HL-60 (cell line): ENCODE measurements around the gene PRKRIP1.

ENCODE experiments used
- GABPA ChIP-seq: IDR thresholded peaks from 2 replicates; pipeline ENCODE4 v1.6.1; 2012; ENCODE audit warnings: low read depth
- POLR2AphosphoS5 ChIP-seq: IDR thresholded peaks from 2 replicates; pipeline ENCODE4 v1.6.1; 2012; ENCODE audit warnings: low read depth
- REST ChIP-seq: IDR thresholded peaks from 2 replicates; pipeline ENCODE4 v1.6.1; 2012; ENCODE audit warnings: low read depth; ENCODE audit not compliant: insufficient replicate concordance
- SPI1 ChIP-seq: IDR thresholded peaks from 2 replicates; pipeline ENCODE4 v1.6.1; 2012; ENCODE audit warnings: low read depth, mild to moderate bottlenecking, borderline replicate concordance
- TF ChIP-seq, protein P1 (sequence below): IDR thresholded peaks from one replicate; pipeline ENCODE4 v1.5.1; 2011; ENCODE audit warnings: low read length, control low read depth, inconsistent platforms; ENCODE audit not compliant: insufficient read depth

- TF ChIP-seq POLR2AphosphoS5 (peak; percentile 73), SPI1 (peak; percentile 38; the same call in 1 of the 2 replicates), GABPA (no peak), REST (peak; percentile 47)
- TF ChIP-seq, protein P1, sequence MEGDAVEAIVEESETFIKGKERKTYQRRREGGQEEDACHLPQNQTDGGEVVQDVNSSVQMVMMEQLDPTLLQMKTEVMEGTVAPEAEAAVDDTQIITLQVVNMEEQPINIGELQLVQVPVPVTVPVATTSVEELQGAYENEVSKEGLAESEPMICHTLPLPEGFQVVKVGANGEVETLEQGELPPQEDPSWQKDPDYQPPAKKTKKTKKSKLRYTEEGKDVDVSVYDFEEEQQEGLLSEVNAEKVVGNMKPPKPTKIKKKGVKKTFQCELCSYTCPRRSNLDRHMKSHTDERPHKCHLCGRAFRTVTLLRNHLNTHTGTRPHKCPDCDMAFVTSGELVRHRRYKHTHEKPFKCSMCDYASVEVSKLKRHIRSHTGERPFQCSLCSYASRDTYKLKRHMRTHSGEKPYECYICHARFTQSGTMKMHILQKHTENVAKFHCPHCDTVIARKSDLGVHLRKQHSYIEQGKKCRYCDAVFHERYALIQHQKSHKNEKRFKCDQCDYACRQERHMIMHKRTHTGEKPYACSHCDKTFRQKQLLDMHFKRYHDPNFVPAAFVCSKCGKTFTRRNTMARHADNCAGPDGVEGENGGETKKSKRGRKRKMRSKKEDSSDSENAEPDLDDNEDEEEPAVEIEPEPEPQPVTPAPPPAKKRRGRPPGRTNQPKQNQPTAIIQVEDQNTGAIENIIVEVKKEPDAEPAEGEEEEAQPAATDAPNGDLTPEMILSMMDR, result peak; percentile 87
Measured at GRCh38 chr7:102404005-102404861, 8.1 kb downstream of the PRKRIP1 start.
